Pons (tissue), 1 donor: ENCODE results near the gene CRKL.
"Not testable (repeated sequence)": the region's sequence is repeated elsewhere in the genome, so short reads cannot be mapped to it uniquely, and the experiment has no call there.

Source experiments
- DNase-seq: peaks from one replicate; pipeline ENCODE4 v3.0.0-alpha.2; 2016; ENCODE audit warnings: low spot score

CRKL gene

GRCh38 chr22:20901093-20902033 is 15.8 kb upstream of the CRKL start:
- not testable (repeated sequence) for DNase-seq

GRCh38 chr22:20903093-20903492 is 14.1 kb upstream of the CRKL start:
- DNase-seq: no peak

DNA sequence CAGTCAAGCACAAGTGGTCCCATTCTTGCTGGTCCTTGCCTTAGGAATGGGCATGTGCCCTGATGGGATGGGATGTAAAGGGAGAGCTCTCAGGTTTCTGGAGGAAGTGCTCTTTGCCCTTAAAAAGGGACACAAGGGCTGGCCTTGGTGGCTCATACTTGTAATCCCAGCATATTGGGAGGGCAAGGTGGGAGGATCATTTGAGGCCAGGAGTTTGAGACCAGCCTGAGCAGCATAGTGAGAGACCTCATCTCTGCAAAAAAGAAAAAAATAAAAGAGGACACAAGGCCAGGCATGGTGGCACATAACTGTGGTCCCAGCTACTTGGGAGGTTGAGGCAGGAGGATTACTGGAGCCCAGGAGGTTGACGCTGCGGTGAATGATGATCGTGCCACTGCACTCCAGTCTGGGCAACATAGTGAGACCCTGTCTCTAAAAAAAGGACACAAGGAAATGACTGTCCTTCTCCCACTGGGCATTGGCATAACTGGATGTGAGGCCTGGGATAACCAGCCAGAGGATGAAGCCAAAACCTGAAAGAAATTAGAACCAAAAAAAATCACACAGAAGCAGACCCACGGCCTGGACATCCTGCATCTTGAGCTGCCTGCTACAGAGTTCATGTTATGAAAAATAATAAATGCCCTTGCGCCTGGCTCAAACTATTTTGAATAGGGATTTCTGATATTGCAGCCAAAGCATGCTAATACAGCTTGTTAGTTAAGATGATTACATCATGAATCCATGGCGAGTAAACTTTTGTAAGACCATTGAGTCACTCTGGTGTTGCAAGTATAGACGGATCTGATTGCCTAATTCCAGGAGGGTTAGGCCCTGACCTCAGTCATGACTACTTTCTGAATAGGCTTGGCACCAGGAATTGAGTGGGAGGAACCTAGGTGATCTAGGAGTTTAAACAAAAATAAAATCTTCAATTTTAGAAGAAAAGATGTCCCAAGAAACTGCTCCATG is 12.9 kb upstream of the CRKL start:
- DNase-seq: no peak

GRCh38 chr22:20904980-20905355 is 12.2 kb upstream of the CRKL start:
- no peak for DNase-seq

GRCh38 chr22:20905415-20906386 is 11.5 kb upstream of the CRKL start:
- DNase-seq: no peak

- no peak for DNase-seq
Observed at GRCh38 chr22:20906387-20906767, 10.8 kb upstream of the CRKL start.

- DNase-seq: not testable (repeated sequence)
Observed at GRCh38 chr22:20908717-20909116, 8.5 kb upstream of the CRKL start.

GRCh38 chr22:20909543-20910303 is 7.5 kb upstream of the CRKL start:
- DNase-seq: no peak

GRCh38 chr22:20912494-20912893 is 4.7 kb upstream of the CRKL start:
- DNase-seq: no peak

GRCh38 chr22:20918663-20919218 is 1.5 kb downstream of the CRKL start:
- DNase-seq: no peak

DNA sequence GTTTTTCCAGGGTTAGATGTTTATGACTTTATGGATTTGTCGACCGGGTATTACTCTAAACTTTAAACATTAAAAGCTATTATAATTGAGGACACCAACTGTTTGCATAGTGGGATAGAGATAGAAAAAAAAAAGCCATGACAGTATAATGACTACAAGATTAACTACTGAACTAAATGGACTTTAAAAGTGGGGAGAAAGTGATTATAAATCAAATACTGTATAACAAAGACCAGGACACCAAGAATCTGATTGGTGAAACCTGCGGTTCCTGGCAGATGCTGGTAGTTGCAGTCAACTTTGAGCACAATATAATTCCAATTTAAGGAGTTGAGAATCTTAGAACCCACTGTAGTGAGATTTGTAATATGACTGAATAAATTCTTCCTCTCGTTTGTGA is 2.5 kb downstream of the CRKL start:
- no peak for DNase-seq

DNA sequence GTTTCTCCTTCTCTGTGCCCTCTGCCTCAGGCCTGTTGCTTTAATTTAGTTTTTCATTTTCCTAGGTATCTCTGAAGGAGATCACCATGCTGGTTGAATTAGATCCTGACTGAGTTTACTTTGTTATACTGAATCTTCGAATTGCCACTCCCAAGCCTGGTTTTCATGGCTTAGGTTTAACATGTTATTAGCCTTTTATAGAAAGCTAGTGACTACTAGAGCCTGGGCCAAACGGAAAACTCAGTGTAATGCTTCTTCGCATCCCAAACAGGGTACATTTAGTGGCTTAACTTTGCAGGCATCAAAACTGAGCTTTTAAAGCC is 3.6 kb downstream of the CRKL start:
- no peak for DNase-seq

GRCh38 chr22:20922141-20922751 is 5.0 kb downstream of the CRKL start:
- no peak for DNase-seq

- no peak for DNase-seq
Observed at GRCh38 chr22:20926243-20926642, 9.0 kb downstream of the CRKL start.

DNA sequence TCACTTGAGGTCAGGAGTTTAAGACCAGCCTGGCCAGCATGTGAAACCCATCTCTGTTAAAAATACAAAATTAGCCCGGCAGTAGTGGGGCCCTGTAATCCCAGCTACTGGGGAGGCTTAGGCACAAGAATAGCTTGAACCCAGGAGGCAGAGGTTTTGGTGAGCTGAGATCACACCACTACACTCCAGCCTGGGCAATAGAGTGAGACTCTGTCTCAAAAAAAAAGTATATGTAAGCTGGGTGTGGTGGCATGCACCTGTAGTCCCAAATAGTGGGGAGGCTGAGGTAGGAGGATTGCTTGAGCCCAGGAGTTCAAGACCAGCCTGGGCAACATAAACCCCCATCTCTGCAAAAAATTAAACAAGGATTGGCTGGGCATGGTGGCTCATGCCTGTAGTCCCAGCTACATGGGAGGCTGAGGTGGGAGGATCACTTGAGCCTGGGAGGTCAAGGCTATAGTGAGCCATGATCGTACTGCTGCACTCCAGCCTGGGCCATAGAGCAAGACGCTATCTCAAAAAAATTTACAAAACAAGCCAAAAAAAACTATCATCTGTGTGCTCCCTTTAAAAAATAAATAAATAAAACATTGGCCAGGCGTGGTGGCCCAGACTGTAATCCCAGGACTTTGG is 10.8 kb downstream of the CRKL start:
- no peak for DNase-seq

GRCh38 chr22:20928573-20928967 is 11.4 kb downstream of the CRKL start:
- DNase-seq: no peak

DNA sequence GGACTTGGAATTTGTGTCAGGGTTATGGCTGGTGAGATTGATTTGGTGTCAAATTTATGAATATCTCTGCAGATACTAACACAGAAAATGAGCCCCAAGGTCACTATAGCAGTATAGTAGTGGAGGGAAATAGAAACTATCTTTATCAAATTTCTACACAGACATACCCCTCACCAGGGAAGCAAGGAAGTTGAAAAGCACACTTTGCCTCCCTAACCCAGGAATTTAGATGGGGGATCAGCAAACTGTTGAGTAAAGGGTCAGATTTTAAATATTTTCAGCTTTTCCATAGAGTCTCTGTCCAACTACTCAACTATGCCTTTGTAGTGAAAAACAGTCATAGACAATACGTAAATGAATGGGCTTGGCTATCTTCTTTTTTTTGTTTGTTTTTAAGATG is 12.8 kb downstream of the CRKL start:
- DNase-seq: no peak

GRCh38 chr22:20930435-20930834 is 13.2 kb downstream of the CRKL start:
- DNase-seq: not testable (repeated sequence)

GRCh38 chr22:20931126-20931654 is 14.0 kb downstream of the CRKL start:
- DNase-seq: no peak
